Dendritic cell treated with granulocyte-macrophage colony-stimulating factor and Interleukin-4, amounts not matched to agents 40 ng/mL and 50 ng/mL, for 4 days (primary cell): ENCODE data around the gene TAX1BP1.
"Not testable (repeated sequence)": the region's sequence is repeated elsewhere in the genome, so short reads cannot be mapped to it uniquely, and the experiment has no call there.

ENCODE experiments used
- H3K27ac Mint-ChIP-seq: one replicate; pipeline ENCODE4 v1.8.0; 2022; ENCODE audit warnings: mild to moderate bottlenecking, mixed read lengths
- H3K27me3 Mint-ChIP-seq: one replicate; pipeline ENCODE4 v1.8.0; 2022; ENCODE audit warnings: mild to moderate bottlenecking, mixed read lengths
- H3K36me3 Mint-ChIP-seq: one replicate; pipeline ENCODE4 v1.8.0; 2022; ENCODE audit warnings: low read depth, mixed read lengths
- H3K4me1 Mint-ChIP-seq: one replicate; pipeline ENCODE4 v1.8.0; 2022; ENCODE audit warnings: low read depth, mixed read lengths
- H3K4me3 Mint-ChIP-seq: one replicate; pipeline ENCODE4 v1.8.0; 2022; ENCODE audit warnings: mild to moderate bottlenecking, moderate library complexity, mixed read lengths
- H3K9me3 Mint-ChIP-seq: one replicate; pipeline ENCODE4 v1.8.0; 2022; ENCODE audit warnings: mixed read lengths
- intact Hi-C: fragments of 100-400 bp; cut with micrococcal nuclease; formaldehyde crosslinking; loops from one replicate; pipeline ENCODE4 v1.15.0; 2022

The TAX1BP1 gene

DNA sequence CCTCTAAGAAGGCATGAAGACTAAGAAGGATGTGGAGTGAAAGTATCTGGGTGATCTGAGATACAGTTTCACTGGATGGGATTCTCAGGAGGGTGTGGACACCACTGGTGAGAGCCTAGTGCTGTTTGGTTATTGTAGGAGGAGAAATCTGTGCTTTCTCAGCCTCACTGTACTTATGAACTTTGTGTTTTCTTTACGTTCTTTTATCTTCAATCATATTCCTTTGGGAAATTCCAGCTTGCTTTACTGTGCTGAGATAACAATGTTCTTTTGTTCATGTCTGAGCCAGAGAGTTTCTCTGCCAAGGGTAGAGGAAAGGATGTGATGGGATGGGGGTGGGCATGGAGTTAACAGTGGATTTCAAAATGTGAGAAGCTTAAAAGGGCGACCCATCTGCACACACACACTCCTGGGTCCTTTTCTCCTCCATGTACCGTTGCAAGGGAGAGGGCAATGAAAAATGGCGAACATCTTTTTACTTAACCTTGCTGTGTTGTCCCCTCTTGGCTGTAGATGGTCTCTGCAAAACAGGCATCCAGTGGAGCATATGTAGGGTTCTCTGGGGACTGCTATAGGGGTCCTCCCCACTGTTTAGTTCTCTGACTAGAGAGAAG lies 25.0 kb upstream of the TAX1BP1 start:
- H3K4me3 Mint-ChIP-seq: no peak overlapping the region
- peaks cover 5% of the 10 kb centered on the region for H3K27me3 Mint-ChIP-seq
- peaks cover 6% of the 10 kb centered on the region for H3K36me3 Mint-ChIP-seq
- peaks cover 30% of the 10 kb centered on the region for H3K4me1 Mint-ChIP-seq
- H3K9me3 Mint-ChIP-seq: peaks cover 9% of the 10 kb centered on the region
- peak overlapping the region; percentile 48 for H3K27ac Mint-ChIP-seq
- intact Hi-C loops: no loop called here

DNA sequence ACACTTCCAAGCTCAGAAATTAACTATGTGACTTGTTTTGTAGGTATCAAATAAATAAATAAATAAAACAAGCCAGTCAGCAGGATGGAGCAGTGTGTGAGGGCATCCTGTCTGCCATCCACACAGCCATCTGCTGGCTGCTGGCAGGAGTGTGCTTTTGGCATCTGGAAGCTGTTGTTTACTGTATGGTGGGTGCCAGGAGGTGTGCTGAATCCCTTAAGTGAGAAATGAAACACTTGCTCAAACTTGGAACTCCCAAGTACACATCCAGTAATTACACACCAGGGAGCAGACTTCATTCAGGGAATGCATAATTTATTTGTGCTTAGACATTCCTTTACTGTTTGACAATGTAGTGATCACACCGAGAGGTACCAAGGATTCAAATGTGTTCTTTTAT lies 16.9 kb upstream of the TAX1BP1 start:
- H3K4me3 Mint-ChIP-seq: no peak overlapping the region
- H3K27ac Mint-ChIP-seq: no peak overlapping the region
- H3K9me3 Mint-ChIP-seq: no peaks in the 10 kb centered on the region
- peaks cover 6% of the 10 kb centered on the region for H3K4me1 Mint-ChIP-seq
- no peaks in the 10 kb centered on the region for H3K36me3 Mint-ChIP-seq
- no peaks in the 10 kb centered on the region for H3K27me3 Mint-ChIP-seq
- intact Hi-C loops: no loop called here

- Mint-ChIP-seq H3K27ac (no peak overlapping the region), H3K27me3 (no peaks in the 10 kb centered on the region), H3K4me3 (no peak overlapping the region), H3K36me3 (no peaks in the 10 kb centered on the region), H3K9me3 (no peaks in the 10 kb centered on the region), H3K4me1 (peaks cover 6% of the 10 kb centered on the region)
- intact Hi-C loops: no loop called here
Measured at GRCh38 chr7:27727058-27727457, 12.9 kb upstream of the TAX1BP1 start.

GRCh38 chr7:27730112-27730511 lies 9.8 kb upstream of the TAX1BP1 start:
- no peak overlapping the region for H3K4me3 Mint-ChIP-seq
- H3K4me1 Mint-ChIP-seq: peaks cover 6% of the 10 kb centered on the region
- no peaks in the 10 kb centered on the region for H3K36me3 Mint-ChIP-seq
- intact Hi-C loops: no loop called here
- H3K27ac Mint-ChIP-seq: no peak overlapping the region
- H3K27me3 Mint-ChIP-seq: no peaks in the 10 kb centered on the region
- no peaks in the 10 kb centered on the region for H3K9me3 Mint-ChIP-seq

DNA sequence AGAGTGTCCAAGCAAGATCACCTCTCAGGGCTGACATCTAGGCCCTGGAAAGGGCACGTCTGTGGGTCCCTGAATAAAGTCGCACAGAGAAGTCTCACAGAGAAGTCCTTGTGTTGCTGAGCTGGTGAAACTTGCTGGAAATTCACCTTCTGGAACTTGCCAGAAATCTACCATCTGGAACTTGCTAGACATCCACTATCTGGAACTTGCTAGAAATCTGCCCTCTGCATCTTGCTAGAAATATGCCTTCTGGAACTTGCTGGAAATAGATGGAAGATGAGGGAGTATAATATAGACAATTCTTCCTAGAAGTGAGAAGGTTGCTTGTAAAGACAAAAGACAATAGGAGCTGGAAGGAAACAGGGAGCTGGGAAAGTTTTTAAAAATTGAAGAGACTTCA lies 5.4 kb upstream of the TAX1BP1 start:
- peaks cover 20% of the 10 kb centered on the region for H3K4me1 Mint-ChIP-seq
- intact Hi-C loops: no loop called here
- H3K27me3 Mint-ChIP-seq: no peaks in the 10 kb centered on the region
- H3K27ac Mint-ChIP-seq: no peak overlapping the region
- no peaks in the 10 kb centered on the region for H3K9me3 Mint-ChIP-seq
- no peak overlapping the region for H3K4me3 Mint-ChIP-seq
- H3K36me3 Mint-ChIP-seq: peaks cover under 1% of the 10 kb centered on the region

GRCh38 chr7:27735165-27735564 lies 4.8 kb upstream of the TAX1BP1 start:
- intact Hi-C loops: loop anchor here (5.0 kb wide), 1 partner anchor 38 kb away; no protein-coding TSS in a partner anchor
- H3K36me3 Mint-ChIP-seq: peaks cover 7% of the 10 kb centered on the region
- H3K9me3 Mint-ChIP-seq: no peaks in the 10 kb centered on the region
- H3K27me3 Mint-ChIP-seq: no peaks in the 10 kb centered on the region
- peaks cover 20% of the 10 kb centered on the region for H3K4me1 Mint-ChIP-seq
- no peak overlapping the region for H3K4me3 Mint-ChIP-seq
- H3K27ac Mint-ChIP-seq: no peak overlapping the region

DNA sequence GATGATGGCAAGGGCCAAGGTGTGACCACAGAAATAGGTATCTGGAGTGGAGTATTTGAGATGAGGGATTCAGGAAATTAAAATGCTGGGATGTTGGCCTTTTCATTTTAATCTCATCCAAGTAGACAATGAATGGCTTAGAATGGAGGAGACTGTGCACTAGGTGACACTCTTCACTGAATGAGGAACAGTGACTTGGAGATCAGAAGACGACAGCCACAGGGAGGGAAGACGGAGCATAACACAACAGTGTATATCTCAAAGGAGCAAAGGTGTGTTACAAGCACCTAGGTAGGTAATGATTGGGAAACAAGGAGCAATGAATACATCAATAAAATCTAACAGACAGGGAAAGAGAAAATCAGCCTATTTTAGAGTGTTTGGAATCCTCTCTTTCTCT lies 4.1 kb upstream of the TAX1BP1 start:
- Mint-ChIP-seq H3K27me3 (no peaks in the 10 kb centered on the region), H3K9me3 (no peaks in the 10 kb centered on the region), H3K4me1 (peaks cover 22% of the 10 kb centered on the region), H3K27ac (no peak overlapping the region), H3K4me3 (no peak overlapping the region), H3K36me3 (peaks cover 13% of the 10 kb centered on the region)
- intact Hi-C loops: loop anchor here (5.0 kb wide), 1 partner anchor 39 kb away; no protein-coding TSS in a partner anchor

- Mint-ChIP-seq H3K9me3 (no peaks in the 10 kb centered on the region), H3K4me3 (no peak overlapping the region), H3K36me3 (peaks cover 20% of the 10 kb centered on the region), H3K4me1 (peaks cover 36% of the 10 kb centered on the region), H3K27me3 (no peaks in the 10 kb centered on the region), H3K27ac (peak overlapping the region; percentile 8)
- intact Hi-C loops: loop anchor here (5.0 kb wide), 1 partner anchor 40 kb away; no protein-coding TSS in a partner anchor
Measured at GRCh38 chr7:27737178-27737577, 2.8 kb upstream of the TAX1BP1 start.

GRCh38 chr7:27737616-27738015 lies 2.3 kb upstream of the TAX1BP1 start:
- Mint-ChIP-seq H3K36me3 (peaks cover 20% of the 10 kb centered on the region), H3K9me3 (no peaks in the 10 kb centered on the region), H3K4me3 (no peak overlapping the region), H3K27me3 (no peaks in the 10 kb centered on the region), H3K4me1 (peaks cover 40% of the 10 kb centered on the region), H3K27ac (no peak overlapping the region)
- intact Hi-C loops: loop anchor here (5.0 kb wide), 1 partner anchor 40 kb away; no protein-coding TSS in a partner anchor

GRCh38 chr7:27739301-27739908 lies 557 bp upstream of the TAX1BP1 start:
- H3K36me3 Mint-ChIP-seq: peaks cover 20% of the 10 kb centered on the region
- no peaks in the 10 kb centered on the region for H3K9me3 Mint-ChIP-seq
- peak overlapping the region; percentile 100 for H3K27ac Mint-ChIP-seq
- H3K4me3 Mint-ChIP-seq: peak overlapping the region; percentile 96
- H3K4me1 Mint-ChIP-seq: peaks cover 47% of the 10 kb centered on the region
- H3K27me3 Mint-ChIP-seq: no peaks in the 10 kb centered on the region
- intact Hi-C loops: loop anchor here (5.0 kb wide), 1 partner anchor 42 kb away; no protein-coding TSS in a partner anchor

GRCh38 chr7:27740449-27741086 lies 606 bp downstream of the TAX1BP1 start:
- Mint-ChIP-seq H3K27me3 (no peaks in the 10 kb centered on the region), H3K27ac (peak overlapping the region; percentile 100), H3K4me1 (peaks cover 51% of the 10 kb centered on the region), H3K9me3 (no peaks in the 10 kb centered on the region), H3K4me3 (peak overlapping the region; percentile 96), H3K36me3 (peaks cover 20% of the 10 kb centered on the region)
- intact Hi-C loops: loop anchor here (2.0 kb wide), 1 partner anchor 78 kb away; the partner anchor contains the start of gene HIBADH

DNA sequence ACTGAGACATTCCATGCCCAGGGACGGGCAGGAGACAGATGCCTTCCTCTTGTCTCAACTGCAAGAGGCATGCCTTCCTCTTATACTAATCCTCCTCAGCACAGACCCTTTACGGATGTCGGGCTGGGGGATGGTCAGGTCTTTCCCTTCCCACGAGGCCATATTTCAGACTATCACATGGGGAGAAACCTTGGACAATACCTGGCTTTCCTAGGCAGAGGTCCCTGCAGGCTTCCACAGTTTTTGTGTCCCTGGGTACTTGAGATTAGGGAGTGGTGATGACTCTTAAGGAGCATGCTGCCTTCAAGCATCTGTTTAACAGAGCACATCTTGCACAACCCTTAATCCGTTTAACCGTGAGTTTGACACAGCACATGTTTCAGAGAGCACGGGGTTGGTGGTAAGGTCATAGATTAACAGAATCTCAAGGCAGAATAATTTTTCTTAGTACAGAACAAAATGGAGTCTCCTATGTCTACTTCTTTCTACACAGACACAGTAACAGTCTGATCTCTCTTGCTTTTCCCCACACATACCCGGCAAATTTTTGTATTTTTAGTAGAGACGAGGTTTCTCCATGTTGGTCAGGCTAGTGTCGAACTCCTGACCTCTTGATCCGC lies 2.2 kb downstream of the TAX1BP1 start:
- H3K4me3 Mint-ChIP-seq, intact Hi-C loops, H3K9me3 Mint-ChIP-seq, H3K27ac Mint-ChIP-seq, H3K27me3 Mint-ChIP-seq: not testable (repeated sequence)
- H3K36me3 Mint-ChIP-seq: peaks cover 20% of the 10 kb centered on the region
- peaks cover 42% of the 10 kb centered on the region for H3K4me1 Mint-ChIP-seq

DNA sequence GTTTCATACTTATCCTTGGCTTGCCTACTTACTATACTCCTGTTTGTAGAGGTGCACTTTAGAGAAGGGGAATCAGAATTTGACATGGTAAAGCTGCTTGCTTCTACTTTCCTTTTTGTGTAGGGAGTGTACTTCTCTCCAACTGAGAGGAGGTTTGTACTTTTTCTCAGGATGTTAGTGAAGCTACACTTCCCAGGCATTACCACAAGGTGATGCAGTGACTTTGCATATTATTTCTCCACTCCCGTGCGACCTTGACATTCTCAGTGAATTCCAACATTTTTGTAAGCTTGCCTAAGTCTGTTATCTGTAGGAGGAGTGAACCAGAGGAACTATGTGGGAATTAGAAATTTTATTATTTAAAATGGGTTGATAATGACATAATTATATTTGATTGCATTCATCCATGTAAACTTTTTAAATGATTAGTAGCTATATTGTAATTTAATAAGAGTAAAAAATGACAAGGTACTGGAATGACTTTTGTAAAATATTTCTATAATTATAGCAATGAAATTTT lies 5.2 kb downstream of the TAX1BP1 start:
- Mint-ChIP-seq H3K36me3 (peaks cover 31% of the 10 kb centered on the region), H3K9me3 (no peaks in the 10 kb centered on the region), H3K27ac (no peak overlapping the region), H3K4me3 (no peak overlapping the region), H3K27me3 (no peaks in the 10 kb centered on the region), H3K4me1 (peaks cover 47% of the 10 kb centered on the region)
- intact Hi-C loops: no loop called here

GRCh38 chr7:27746486-27746885 lies 6.5 kb downstream of the TAX1BP1 start:
- H3K36me3 Mint-ChIP-seq: peaks cover 35% of the 10 kb centered on the region
- intact Hi-C loops: no loop called here
- no peak overlapping the region for H3K4me3 Mint-ChIP-seq
- no peaks in the 10 kb centered on the region for H3K9me3 Mint-ChIP-seq
- no peak overlapping the region for H3K27ac Mint-ChIP-seq
- no peaks in the 10 kb centered on the region for H3K27me3 Mint-ChIP-seq
- H3K4me1 Mint-ChIP-seq: peaks cover 47% of the 10 kb centered on the region
